22Rv1 (cell line): Measurements from ENCODE around the gene TMEM174.
A peak's percentile ranks its signal among the peaks of the same experiment; 100 is the strongest.

Experiments used
- H3K27ac ChIP-seq: fragments of 450-650 bp; 2 replicates; pipeline ENCODE4 v1.5.1; 2017
- ZFX ChIP-seq: fragments of 450-650 bp; IDR thresholded peaks from 2 replicates; pipeline ENCODE4 v1.6.1; 2017; ENCODE audit warnings: antibody characterized with exemption, borderline replicate concordance
- TF ChIP-seq, protein P1 (sequence below): fragments of 450-650 bp; IDR thresholded peaks from 2 replicates; pipeline ENCODE4 v1.5.1; 2017; ENCODE audit warnings: mild to moderate bottlenecking

The TMEM174 gene

DNA sequence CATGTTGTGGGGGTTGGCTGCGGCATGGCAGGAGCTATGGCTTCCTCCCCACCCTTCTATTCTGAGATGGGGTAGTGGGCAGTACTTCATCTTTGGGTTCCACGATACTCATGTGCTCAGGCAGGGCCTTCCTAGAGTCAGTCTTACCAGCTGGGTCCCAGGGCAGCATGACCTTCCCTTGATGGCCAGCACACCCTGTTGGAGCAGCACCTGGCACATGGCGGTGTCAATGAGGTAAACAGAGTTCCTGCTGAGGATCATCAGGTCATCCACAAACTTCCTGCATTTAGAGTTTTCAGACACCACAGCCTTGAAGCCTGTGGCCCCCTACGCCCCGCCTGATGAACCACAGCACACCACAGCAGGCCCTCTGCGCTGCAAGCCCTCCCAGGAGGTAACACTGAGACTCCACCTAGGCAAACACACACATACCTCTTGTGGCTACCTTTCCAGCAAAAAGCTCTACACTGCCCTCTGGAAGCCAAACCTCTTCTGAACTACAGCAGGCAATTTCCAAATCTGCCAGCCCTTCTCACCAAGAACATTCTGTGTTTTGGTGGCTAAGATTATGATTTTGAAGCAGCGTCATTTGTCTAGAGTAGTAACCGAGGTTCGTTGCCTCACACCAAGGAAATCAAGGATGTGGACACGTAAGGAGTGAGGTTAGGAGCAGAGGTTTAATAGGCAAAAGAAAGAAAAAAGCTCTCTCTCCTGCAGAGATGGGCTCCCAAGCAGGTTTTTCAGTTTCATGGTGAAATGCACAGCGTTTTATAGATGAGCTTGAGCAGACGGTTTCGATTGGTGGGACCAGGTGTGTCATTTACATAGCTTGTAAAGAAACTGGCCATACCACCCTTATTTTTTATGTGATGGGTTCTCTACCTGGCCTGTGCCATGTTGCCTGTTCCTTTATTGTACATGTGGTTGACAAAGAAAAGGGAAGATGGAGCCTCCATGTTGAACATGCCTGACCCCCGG lies 20.3 kb upstream of the TMEM174 start:
- TF ChIP-seq ZFX = no peak
- TF ChIP-seq, protein P1, sequence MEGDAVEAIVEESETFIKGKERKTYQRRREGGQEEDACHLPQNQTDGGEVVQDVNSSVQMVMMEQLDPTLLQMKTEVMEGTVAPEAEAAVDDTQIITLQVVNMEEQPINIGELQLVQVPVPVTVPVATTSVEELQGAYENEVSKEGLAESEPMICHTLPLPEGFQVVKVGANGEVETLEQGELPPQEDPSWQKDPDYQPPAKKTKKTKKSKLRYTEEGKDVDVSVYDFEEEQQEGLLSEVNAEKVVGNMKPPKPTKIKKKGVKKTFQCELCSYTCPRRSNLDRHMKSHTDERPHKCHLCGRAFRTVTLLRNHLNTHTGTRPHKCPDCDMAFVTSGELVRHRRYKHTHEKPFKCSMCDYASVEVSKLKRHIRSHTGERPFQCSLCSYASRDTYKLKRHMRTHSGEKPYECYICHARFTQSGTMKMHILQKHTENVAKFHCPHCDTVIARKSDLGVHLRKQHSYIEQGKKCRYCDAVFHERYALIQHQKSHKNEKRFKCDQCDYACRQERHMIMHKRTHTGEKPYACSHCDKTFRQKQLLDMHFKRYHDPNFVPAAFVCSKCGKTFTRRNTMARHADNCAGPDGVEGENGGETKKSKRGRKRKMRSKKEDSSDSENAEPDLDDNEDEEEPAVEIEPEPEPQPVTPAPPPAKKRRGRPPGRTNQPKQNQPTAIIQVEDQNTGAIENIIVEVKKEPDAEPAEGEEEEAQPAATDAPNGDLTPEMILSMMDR = peak; percentile 49
- peak overlapping the region; percentile 48; the same call in 1 of the 2 replicates for H3K27ac ChIP-seq

DNA sequence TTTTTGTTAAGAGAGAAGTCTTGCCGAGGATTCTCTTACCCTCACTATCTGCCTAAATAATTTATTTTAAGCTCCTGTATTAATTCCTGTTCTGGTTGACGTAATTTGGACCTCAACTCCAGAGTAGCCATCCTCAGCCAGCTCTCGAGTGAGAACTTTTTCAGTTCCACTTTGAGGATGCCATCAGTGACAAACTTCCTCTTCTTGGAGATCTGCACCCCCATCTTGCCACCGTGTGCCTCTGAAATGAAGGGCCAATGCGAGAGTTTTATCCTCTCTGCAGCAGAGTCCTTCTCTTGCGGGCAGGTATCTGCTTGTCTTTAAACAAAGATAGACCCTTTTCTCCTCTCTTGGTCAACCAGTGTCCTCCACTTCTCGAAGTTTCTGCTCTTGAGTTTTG lies 19.5 kb upstream of the TMEM174 start:
- H3K27ac ChIP-seq = no peak overlapping the region
- no peak for TF ChIP-seq ZFX
- TF ChIP-seq, protein P1 = no peak

DNA sequence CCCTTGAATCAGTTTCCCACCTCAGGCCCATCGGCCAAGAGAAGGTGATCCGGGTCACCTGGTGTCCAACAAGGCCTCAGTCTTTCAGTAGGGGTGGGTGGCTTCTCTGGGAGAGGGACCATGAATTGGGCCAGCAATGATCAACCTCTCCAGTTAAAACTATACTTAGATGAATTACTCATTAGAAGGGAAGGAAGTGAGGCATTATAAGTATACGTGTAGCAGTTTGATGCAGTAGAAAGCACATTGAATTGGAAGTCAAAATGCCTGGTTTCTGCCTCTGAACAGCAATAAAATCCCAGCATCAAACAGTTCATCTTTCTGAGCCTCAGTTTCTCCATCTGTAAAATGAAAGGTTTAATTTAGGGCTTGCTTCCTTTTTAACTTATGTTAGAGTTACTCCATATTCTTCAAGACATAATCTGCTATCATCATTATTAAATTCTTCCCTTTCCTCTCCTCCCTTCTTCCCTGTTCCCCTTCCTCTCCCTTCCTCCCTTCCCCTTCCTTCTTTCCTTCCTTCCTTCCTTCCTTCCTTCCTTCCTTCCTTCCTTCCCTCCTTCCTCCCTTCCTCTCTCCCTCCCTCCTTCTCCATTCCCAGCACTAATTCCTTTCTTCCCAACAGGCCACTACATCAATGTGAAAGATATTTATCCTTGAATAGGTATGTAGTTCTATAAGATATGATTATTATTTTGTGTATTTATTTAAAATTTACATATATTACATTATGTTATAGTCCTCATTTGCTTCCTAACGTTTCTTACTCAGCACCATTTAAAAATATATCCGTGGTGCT lies 18.6 kb upstream of the TMEM174 start:
- TF ChIP-seq ZFX = no peak
- TF ChIP-seq, protein P1 = no peak
- no peak overlapping the region for H3K27ac ChIP-seq

DNA sequence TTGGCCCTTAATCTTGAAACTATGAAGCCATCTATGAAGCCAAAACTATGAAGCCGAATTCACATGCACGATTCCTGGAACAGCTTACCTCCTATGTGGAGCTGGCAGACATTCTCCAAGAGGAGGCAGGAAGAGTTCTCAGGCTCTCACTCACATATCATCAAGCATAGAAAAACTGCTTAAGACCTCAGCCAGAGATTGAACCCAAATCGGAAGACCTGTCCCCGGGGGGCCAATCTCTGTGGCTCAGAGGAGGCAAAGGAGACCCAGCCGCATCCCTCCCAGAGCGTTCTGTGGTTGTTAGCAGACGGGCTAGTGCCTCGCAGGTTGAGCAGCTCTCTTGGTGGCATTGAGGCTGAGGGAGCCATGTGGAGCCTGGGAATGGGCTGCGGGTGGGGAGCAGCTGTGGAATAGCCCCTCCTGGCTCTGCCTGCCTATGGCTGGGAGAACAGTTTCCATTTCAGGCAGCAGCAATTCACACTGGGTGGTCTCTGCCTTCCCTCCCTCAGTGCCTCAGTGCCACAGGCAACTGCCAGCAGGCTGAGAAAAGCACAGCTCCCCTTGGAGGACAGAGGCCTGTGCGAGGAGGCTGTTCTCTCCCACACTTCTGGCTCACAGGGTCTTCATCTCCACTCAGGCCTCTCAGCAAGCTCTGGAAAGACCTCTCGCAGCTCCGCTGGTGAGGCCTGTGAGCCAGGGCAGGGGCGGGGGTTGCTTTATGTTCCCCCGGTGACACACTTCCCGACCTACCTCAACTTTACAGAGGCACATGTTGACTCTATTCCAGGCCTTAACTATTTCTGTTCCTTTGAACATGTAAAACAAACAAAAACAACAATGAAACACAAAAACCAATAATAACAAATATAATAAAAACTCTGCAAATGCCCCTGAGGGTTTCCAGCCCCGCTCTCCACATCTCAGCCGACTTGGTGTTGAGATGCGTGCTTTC lies 17.4 kb upstream of the TMEM174 start:
- no peak overlapping the region for H3K27ac ChIP-seq
- TF ChIP-seq, protein P1 = no peak
- no peak for TF ChIP-seq ZFX

GRCh38 chr5:73157414-73158303 lies 15.3 kb upstream of the TMEM174 start:
- H3K27ac ChIP-seq = no peak overlapping the region

More at GRCh38 chr5:73157414-73158303, 15.3 kb upstream of the TMEM174 start:
- TF ChIP-seq ZFX = no peak
- TF ChIP-seq, protein P1 = no peak
